ENCODE results near the gene F8A3. TPM values are rescaled to one million over a fixed set of nuclear protein-coding genes. Genes with fewer than 3 reads are reported as not detected.

Gene F8A3
- 3.0 and 3.9 TPM in 2 replicates for total RNA-seq

DNA sequence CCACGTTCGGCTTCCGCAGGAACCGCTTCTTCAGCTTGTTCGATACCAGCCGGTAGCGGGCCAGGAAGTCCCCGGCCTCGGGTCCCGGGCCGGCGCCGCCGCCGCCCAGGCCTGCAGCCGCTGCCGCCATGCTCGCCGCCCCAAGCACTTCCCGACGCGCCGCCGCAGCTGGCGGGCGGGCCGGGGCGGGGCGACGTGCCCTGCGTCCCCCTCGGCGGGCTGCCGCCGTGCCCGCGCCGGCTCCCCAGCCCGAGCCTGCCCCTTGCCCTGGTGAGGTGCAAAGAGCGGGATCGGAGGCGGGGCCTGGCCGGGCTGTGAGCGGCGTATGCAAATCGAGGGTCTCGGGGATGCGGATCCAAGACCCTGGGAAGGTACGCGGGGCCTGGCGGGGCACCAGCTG, at the start of gene F8A3:
TSS of gene F8A3 (minus strand) at position 150 of the 400 bp plus-strand sequence. CDS start at position 130, 20 bp downstream.

Small RNAs within 50 kb of the gene (small RNA-seq; reads per million reads assigned to genes)
- gene MIR1184-3 = not detected

Other genes with a start within 250 kb of the F8A3 start
- gene VBP1, start 242.2 kb downstream of the F8A3 start, total RNA-seq = 42.5 and 68.2 TPM in 2 replicates
- gene RAB39B, start 194.1 kb downstream of the F8A3 start, total RNA-seq = 0.10 TPM in 1 of 2 replicates, not detected in the other
- 10.8 and 16.8 TPM in 2 replicates for gene CLIC2, start 124.0 kb downstream of the F8A3 start, total RNA-seq
- not detected in 2 replicates for gene F8A2, start 76.5 kb downstream of the F8A3 start, total RNA-seq
- gene SPRY3, start 154.0 kb upstream of the F8A3 start, total RNA-seq = 2.0 and 2.5 TPM in 2 replicates
- gene TMLHE, start 154.3 kb upstream of the F8A3 start, total RNA-seq = 14.4 and 15.0 TPM in 2 replicates

Measured in vein endothelial cell (primary cell).